AG04449 (cell line): Measurements from ENCODE around the gene NFU1.

Experiments used
- CTCF ChIA-PET: fragments of 350-600 bp; formaldehyde crosslinking; extraction: SDS; loops from one replicate; lab custom pipeline; 2021; ENCODE audit warnings: antibody characterized with exemption; lab: Yijun Ruan, JAX
- POLR2A ChIA-PET: fragments of 400-600, 350-600 bp; formaldehyde crosslinking; extraction: SDS; loops from one replicate; lab custom pipeline; 2020; ENCODE audit warnings: antibody characterized with exemption, inconsistent platforms; lab: Yijun Ruan, JAX
- DNase-seq: peaks from one replicate; pipeline ENCODE4 v3.0.0-alpha.2; 2010; ENCODE audit warnings: low read depth, low spot score
- H3K4me3 ChIP-seq: 2 replicates; pipeline ENCODE4 v1.5.1; 2011; ENCODE audit warnings: low read depth, mild to moderate bottlenecking, control low read depth, low read length
- CTCF ChIP-seq: IDR thresholded peaks from one replicate; pipeline ENCODE4 v1.5.1; 2011; ENCODE audit warnings: mild to moderate bottlenecking, moderate library complexity, low read length, control low read depth, inconsistent platforms; ENCODE audit not compliant: insufficient read depth; ENCODE audit errors: missing control alignments

The NFU1 gene

GRCh38 chr2:69438580-69438979 is 1.3 kb upstream of the NFU1 start:
- CTCF ChIA-PET, result interaction anchor here (0.8 to 2.7 kb wide), 4 partner anchors 15 to 424 kb away, joined by 3 to 19 read pairs (median 6); no protein-coding TSS in a partner anchor
- no peak for DNase-seq
- H3K4me3 ChIP-seq, result no peak overlapping the region
- POLR2A ChIA-PET, result no interaction called here
- no peak for TF ChIP-seq CTCF

DNA sequence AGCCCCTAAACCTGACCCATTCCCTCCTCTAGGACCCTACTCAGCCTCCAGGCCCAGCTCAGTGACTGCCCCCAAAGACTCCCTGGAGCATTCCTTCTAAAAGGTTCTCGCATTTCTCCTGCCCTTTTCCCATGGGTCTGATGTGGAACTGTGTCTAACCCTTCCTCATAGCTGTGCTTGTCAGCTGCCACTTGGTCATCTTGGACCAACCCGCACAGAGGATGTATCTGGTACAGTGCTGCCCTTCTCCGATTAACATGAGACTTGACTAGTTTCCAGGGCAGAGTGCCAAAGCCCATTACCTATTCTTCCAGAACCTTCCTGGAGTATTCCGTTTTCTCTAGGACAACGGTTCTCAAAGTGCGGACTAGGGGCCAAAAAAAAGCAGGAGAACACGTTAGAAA is 518 bp upstream of the NFU1 start:
- POLR2A ChIA-PET, result interaction anchor here (0.8 to 1.7 kb wide), 6 partner anchors 9 to 206 kb away, joined by 3 to 6 read pairs (median 4); partner anchors contain the start of gene AAK1
- CTCF ChIA-PET, result interaction anchor here (0.6 to 2.7 kb wide), 35 partner anchors 9 to 286 kb away, joined by 3 to 19 read pairs (median 4); no protein-coding TSS in a partner anchor
- TF ChIP-seq CTCF, result no peak
- H3K4me3 ChIP-seq, result peak overlapping the region; percentile 95
- DNase-seq, result no peak

- H3K4me3 ChIP-seq, result peak overlapping the region; percentile 95
- CTCF ChIA-PET, result interaction anchor here (0.7 to 2.7 kb wide), 29 partner anchors 8 to 287 kb away, joined by 3 to 19 read pairs (median 5); no protein-coding TSS in a partner anchor
- no peak for TF ChIP-seq CTCF
- no peak for DNase-seq
- POLR2A ChIA-PET, result interaction anchor here (0.7 to 1.7 kb wide), 4 partner anchors 7 to 280 kb away, joined by 3 to 6 read pairs (median 4); no protein-coding TSS in a partner anchor
Observed at GRCh38 chr2:69436596-69436937, 668 bp downstream of the NFU1 start.

DNA sequence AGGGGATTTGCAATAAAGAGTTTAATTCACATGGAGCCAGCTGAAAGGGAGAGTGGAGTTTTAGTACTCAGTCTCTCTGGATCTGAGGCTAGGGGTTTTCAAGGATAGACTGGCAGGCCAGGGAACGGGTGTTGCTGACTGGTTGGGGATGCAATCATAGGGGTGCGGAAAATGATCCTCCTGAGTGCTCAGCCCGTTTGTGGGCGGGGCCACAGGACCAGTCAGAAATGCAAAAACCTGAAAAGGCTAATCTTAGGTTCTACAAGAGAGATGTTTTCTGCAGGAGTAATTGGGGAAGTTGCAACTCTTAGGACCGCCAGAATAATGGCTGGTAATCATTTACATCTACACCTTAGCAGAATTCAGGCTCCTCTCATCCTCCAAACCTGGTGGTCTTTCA is 2.5 kb downstream of the NFU1 start:
- DNase-seq, result no peak
- H3K4me3 ChIP-seq, result no peak overlapping the region
- ChIA-PET POLR2A (no interaction called here), CTCF (no interaction called here)
- no peak for TF ChIP-seq CTCF

DNA sequence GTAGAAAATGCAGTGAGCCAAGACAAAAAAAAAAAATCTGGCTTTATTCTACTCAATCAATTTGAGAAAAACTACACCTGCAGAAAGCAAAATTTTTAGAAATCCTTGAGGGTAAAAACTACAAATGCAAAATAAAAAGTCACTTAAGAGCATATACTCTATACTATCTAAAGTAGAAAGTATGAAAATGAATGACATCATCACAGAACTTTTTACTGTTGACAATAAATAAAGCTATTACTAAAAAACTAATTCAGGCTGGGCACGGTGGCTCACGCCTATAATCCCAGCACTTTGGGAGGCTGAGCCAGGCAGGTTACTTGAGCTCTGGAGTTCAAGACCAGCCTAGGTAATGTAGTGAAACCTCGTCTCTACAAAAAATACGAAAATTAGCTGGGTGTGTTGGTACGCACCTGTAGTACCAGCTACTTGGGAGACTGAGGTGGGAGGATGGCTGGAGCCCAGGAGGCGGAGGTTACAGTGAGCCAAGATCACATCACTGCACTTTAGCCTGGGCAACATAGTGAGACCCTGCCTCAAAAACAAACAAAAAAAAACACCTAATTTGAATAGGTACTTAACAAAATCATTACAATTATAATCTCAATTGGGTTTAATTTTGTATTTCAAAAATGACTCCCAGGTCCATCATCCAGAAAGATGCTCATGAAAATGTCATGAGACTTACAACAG is 7.6 kb downstream of the NFU1 start:
- TF ChIP-seq CTCF, result no peak
- ChIA-PET POLR2A (interaction anchor here (1.9 kb wide), 1 partner anchor 8 kb away, joined by 6 read pairs; the partner anchor contains the start of gene NFU1), CTCF (interaction anchor here (1.7 to 1.9 kb wide), 2 partner anchors 7 to 10 kb away, joined by 5 read pairs; partner anchors contain the start of gene NFU1)
- no peak for DNase-seq
- H3K4me3 ChIP-seq, result no peak overlapping the region

DNA sequence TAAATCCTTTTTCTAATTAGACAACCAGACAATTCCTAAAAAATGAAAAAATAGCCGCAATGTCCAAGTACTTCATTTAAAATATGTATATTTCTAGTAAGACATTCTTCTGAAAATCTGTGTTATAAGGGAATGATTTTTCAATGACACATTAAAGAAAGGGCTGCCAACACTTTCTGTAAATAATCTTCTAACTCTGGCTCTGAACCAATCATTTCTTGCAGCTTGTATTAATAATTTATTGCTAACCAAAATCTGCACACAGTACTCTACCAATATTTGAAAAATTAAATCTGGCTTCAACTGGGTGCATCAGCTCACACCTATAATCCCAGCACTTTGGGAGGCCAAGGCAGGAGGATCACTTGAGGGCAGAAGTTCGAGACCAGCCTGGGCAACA is 8.3 kb downstream of the NFU1 start:
- POLR2A ChIA-PET, result interaction anchor here (1.9 kb wide), 1 partner anchor 8 kb away, joined by 6 read pairs; the partner anchor contains the start of gene NFU1
- no peak overlapping the region for H3K4me3 ChIP-seq
- DNase-seq, result no peak
- no peak for TF ChIP-seq CTCF
- CTCF ChIA-PET, result interaction anchor here (1.7 kb wide), 1 partner anchor 8 kb away, joined by 5 read pairs; the partner anchor contains the start of gene NFU1
